ENCODE data around the gene SF1.

Gene SF1

GRCh38 chr11:64793271-64794160 lies 15.2 kb upstream of the SF1 start:
- Histone ChIP-seq H2AFZ (no peak overlapping the region), H3K79me2 (no peaks in the 10 kb centered on the region), H3K27ac (no peak overlapping the region), H3K36me3 (ENCODE audit: control insufficient read depth, insufficient read depth, low read length) (no peaks in the 10 kb centered on the region), H3K4me3 (ENCODE audit: low read depth, low read length) (no peak overlapping the region), H3K27me3 (ENCODE audit: control insufficient read depth, insufficient read depth, low read length) (no peaks in the 10 kb centered on the region), H3K9ac (no peak overlapping the region), H3K9me3 (ENCODE audit: control insufficient read depth, low read length) (no peaks in the 10 kb centered on the region), H3K4me1 (no peaks in the 10 kb centered on the region), H3K4me2 (ENCODE audit: low read length) (no peak overlapping the region)
- TF ChIP-seq CTCF (IDR thresholded peaks at IDR 0.05), result no peak

GRCh38 chr11:64792482-64792881 lies 14.1 kb upstream of the SF1 start:
- Histone ChIP-seq H2AFZ (no peak overlapping the region), H3K27ac (no peak overlapping the region), H3K4me2 (ENCODE audit: low read length) (no peak overlapping the region), H3K4me1 (no peaks in the 10 kb centered on the region), H3K27me3 (ENCODE audit: control insufficient read depth, insufficient read depth, low read length) (no peaks in the 10 kb centered on the region), H3K36me3 (ENCODE audit: control insufficient read depth, insufficient read depth, low read length) (no peaks in the 10 kb centered on the region), H3K79me2 (no peaks in the 10 kb centered on the region), H3K9me3 (ENCODE audit: control insufficient read depth, low read length) (no peaks in the 10 kb centered on the region), H3K4me3 (ENCODE audit: low read depth, low read length) (no peak overlapping the region), H3K9ac (no peak overlapping the region)
- no peak for TF ChIP-seq CTCF (IDR thresholded peaks at IDR 0.05)

- Histone ChIP-seq H2AFZ (no peak overlapping the region), H3K27ac (no peak overlapping the region), H3K79me2 (no peaks in the 10 kb centered on the region), H3K9ac (no peak overlapping the region), H3K4me1 (no peaks in the 10 kb centered on the region), H3K36me3 (ENCODE audit: control insufficient read depth, insufficient read depth, low read length) (no peaks in the 10 kb centered on the region), H3K9me3 (ENCODE audit: control insufficient read depth, low read length) (no peaks in the 10 kb centered on the region), H3K27me3 (ENCODE audit: control insufficient read depth, insufficient read depth, low read length) (no peaks in the 10 kb centered on the region), H3K4me2 (ENCODE audit: low read length) (no peak overlapping the region), H3K4me3 (ENCODE audit: low read depth, low read length) (no peak overlapping the region)
- no peak for TF ChIP-seq CTCF (IDR thresholded peaks at IDR 0.05)
Observed at GRCh38 chr11:64791781-64792291, 13.5 kb upstream of the SF1 start.

GRCh38 chr11:64790205-64791095 lies 12.1 kb upstream of the SF1 start:
- Histone ChIP-seq H3K4me2 (ENCODE audit: low read length) (no peak overlapping the region), H3K36me3 (ENCODE audit: control insufficient read depth, insufficient read depth, low read length) (no peaks in the 10 kb centered on the region), H3K27me3 (ENCODE audit: control insufficient read depth, insufficient read depth, low read length) (no peaks in the 10 kb centered on the region), H3K9ac (no peak overlapping the region), H3K9me3 (ENCODE audit: control insufficient read depth, low read length) (no peaks in the 10 kb centered on the region), H2AFZ (no peak overlapping the region), H3K4me3 (ENCODE audit: low read depth, low read length) (no peak overlapping the region), H3K4me1 (no peaks in the 10 kb centered on the region), H3K79me2 (no peaks in the 10 kb centered on the region), H3K27ac (no peak overlapping the region)
- TF ChIP-seq CTCF (IDR thresholded peaks at IDR 0.05), result no peak
